Fibroblast of villous mesenchyme (primary cell): ENCODE results near the gene RAB11FIP5. TPM values are rescaled to one million over a fixed set of nuclear protein-coding genes. Genes with fewer than 3 reads are reported as not detected.
A peak's percentile ranks its signal among the peaks of the same experiment; 100 is the strongest.

Experiments
- DNase-seq: peaks from one replicate; pipeline ENCODE4 v3.0.0-alpha.2; 2010; ENCODE audit warnings: low read depth
- H3K4me3 ChIP-seq: 2 replicates; pipeline ENCODE4 v1.5.1; 2011; ENCODE audit warnings: low read depth, mild to moderate bottlenecking, low read length
- total RNA-seq: library from RNA; depleted of rRNA; stranded (reverse); fragments of >200 nt; gene quantifications from 2 replicates; pipeline ENCODE4 v1.2.3, GENCODE V29; 2012
- TF ChIP-seq, protein P1 (sequence below): IDR thresholded peaks from 2 replicates; pipeline ENCODE4 v1.5.1; 2012; ENCODE audit warnings: low read depth, mild to moderate bottlenecking, low read length; ENCODE audit not compliant: insufficient read depth

The RAB11FIP5 gene, protein sequence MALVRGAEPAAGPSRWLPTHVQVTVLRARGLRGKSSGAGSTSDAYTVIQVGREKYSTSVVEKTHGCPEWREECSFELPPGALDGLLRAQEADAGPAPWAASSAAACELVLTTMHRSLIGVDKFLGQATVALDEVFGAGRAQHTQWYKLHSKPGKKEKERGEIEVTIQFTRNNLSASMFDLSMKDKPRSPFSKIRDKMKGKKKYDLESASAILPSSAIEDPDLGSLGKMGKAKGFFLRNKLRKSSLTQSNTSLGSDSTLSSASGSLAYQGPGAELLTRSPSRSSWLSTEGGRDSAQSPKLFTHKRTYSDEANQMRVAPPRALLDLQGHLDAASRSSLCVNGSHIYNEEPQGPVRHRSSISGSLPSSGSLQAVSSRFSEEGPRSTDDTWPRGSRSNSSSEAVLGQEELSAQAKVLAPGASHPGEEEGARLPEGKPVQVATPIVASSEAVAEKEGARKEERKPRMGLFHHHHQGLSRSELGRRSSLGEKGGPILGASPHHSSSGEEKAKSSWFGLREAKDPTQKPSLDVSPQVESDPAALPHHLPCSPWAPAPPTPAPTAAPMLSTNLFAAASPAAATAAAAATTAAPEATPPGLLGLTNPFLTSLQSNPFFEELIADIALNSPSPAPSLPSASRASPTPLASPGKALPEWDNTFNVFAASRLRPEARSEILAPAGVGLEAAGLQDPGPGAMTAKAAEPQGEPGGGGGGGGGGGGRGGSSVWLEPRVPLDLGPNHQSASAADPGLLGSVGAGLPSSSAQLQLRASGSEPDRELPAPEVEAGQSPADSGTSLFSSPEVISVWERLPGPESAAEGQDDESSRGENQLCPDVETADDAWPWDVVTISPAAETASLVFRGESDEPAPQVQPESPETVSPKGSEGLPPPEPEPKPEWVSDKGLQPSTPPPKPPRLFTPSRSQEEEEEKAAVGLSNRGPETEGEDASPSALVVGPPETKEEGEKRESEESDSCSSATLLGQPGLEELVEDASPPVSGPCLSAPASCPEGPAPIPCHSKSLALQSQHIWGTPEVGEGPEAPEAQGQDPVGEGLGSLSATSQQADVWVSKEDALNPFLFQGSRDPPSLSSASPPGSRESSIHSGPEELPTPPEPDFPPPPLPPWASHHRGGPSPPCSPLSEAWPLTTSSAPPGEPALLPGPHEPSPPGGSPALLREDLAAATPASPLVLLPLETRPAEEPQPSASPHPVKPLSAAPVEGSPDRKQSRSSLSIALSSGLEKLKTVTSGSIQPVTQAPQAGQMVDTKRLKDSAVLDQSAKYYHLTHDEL (N-terminal part only)
- total RNA-seq = 31.5 and 37.7 TPM in 2 replicates

DNA sequence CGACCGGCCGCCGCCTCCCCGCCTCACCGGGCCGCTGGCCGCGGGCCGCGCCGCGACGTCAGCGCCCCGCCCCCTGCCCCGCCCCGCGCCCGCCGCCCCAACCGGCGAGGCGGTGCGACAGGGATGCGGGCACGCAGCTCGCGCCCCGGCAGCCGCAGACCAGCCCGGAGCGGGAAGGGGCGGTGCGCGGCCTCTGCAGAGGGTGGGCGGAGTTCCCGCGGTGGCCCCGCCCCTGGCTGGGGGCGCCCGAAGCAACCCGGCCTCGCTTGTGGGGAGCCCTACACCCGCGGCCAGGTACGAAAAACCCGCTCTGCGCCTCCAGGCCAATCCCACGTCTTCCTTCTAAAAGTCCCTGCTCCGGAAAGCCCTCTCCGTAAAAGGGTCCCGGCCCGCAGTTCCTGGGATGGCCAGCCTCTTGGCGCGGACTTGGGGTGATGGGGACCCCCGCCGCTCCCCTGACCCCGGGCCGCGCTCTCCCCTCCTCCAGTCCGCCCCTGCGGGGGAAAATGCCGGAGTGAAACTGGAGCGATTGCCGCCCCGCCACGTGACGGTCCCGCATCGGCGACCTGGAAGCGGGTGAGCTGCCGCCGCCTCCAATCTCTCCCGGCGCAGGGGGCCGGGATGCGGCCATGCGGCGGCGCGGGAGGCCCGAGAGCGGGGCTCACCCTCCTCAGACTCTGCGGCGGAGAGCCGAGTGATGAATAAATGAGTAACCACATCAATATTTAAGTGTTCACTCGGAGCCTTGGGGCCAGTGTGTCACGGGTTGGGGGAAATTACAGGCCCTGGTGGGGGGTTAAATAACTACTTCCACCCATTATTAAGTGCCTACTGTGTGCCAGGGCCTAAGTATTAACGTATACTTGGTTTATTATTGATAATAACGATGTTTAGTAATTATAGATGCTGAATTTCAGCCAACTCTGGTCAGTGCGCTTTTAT is at the start of gene RAB11FIP5:
Gene RAB11FIP5 (minus strand): TSS at position 36 of the 942 bp plus-strand sequence. CDS start 171 bp downstream, outside the sequence.
- peak; percentile 73 for DNase-seq

DNA sequence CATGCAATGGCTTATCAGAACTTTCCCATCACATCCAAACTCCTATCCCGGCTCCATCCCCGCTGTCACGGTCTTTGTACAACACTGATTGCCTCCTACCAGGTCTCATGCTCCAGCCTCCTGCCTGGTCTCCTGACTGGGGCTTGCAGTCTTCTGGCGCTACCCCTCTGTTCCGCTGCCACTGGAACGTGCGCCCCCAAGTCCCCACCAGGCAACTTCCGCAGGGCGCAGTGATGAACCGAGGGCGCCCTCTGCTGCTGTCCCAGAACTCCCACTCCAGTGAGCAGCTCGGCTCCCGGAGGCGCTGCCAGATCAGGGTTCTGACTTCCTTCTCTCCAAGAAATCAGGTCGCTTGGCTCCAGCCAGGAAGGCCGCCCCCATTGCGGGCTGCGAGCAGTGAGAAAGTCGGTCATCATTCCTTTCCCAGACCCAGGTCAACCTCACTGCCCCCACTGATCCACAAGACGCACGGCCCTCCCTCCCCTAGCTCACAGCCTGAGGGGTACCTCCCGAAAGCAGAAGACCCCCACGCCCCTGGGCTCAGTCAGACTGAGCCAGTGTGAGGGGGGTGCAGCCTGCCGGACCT is 43.9 kb upstream of the RAB11FIP5 start:
- no peak overlapping the region for H3K4me3 ChIP-seq
- TF ChIP-seq, protein P1, sequence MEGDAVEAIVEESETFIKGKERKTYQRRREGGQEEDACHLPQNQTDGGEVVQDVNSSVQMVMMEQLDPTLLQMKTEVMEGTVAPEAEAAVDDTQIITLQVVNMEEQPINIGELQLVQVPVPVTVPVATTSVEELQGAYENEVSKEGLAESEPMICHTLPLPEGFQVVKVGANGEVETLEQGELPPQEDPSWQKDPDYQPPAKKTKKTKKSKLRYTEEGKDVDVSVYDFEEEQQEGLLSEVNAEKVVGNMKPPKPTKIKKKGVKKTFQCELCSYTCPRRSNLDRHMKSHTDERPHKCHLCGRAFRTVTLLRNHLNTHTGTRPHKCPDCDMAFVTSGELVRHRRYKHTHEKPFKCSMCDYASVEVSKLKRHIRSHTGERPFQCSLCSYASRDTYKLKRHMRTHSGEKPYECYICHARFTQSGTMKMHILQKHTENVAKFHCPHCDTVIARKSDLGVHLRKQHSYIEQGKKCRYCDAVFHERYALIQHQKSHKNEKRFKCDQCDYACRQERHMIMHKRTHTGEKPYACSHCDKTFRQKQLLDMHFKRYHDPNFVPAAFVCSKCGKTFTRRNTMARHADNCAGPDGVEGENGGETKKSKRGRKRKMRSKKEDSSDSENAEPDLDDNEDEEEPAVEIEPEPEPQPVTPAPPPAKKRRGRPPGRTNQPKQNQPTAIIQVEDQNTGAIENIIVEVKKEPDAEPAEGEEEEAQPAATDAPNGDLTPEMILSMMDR = peak; percentile 82
- peak; percentile 54 for DNase-seq

More for the DNA sequence above, at the start of gene RAB11FIP5:
- TF ChIP-seq, protein P1 = no peak
- peak within 1 kb of the TSS; percentile 74 for H3K4me3 ChIP-seq

DNA sequence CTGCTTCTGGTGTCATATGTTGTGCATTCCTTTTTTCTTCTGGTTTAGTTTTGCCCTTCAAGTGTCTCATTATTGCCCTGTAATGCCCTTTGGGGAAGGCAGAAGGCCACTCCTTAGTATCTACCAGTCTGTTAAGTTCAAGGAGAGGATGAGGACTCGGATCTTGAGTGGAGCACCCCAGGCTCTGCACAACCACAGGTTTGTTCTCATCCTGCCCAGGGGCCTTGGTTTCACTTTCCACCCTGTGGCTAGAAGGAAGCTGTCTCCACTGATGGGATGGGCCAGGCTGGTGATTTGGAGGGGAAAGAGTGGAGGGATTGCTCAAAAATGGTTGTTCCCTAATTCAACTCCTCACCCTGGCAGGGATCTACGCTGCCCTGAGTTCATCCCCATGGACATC is 30.2 kb upstream of the RAB11FIP5 start:
- no peak overlapping the region for H3K4me3 ChIP-seq
- TF ChIP-seq, protein P1 = no peak
- DNase-seq = no peak

DNA sequence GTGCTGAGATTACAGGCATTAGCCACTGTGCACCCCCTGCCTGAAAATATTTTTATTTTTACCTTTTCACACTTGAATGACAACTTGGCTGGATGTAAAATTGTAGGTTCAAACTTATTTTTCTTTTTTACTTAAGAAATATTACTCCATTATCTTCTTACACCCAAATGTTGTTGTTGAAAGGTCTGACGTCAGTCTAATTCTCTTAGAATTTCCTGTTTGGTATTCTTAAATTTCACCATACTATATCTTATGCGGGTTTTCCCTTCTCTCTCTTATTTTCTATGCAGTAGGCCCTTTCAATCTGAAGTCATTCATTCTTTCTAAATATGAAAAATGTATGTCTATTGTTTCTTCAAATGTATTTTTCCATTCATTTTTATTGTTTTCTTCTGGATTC is 29.1 kb upstream of the RAB11FIP5 start:
- H3K4me3 ChIP-seq = no peak overlapping the region
- no peak for DNase-seq
- TF ChIP-seq, protein P1 = no peak

DNA sequence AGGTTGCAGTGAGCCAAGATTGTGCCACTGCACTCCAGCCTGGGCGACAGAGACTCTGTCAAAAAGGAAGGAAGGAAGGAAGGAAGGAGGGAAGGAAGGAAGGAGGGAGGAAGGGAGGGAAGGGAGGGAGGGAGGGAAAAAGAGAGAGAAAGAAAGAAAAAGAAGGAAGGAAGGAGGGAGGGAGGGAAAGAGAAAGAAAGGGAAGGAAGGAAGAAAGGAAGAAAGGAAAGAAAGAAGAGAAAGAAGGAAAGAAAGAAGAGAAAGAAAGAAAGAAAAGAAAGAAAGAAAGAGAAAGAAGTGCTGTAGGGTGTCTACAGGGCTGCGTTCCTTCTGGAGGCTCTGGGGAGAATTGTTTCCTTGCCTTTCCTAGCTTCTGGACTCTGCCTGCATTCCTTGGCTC is 22.5 kb upstream of the RAB11FIP5 start:
- H3K4me3 ChIP-seq = no peak overlapping the region
- TF ChIP-seq, protein P1 = no peak
- DNase-seq = no peak
